Activated CD4-positive, alpha-beta T cell treated with anti-CD3 and anti-CD28 coated beads for 24 hours (primary cell): ENCODE data around the gene PPP4R3A.
"Not testable (repeated sequence)": the region's sequence is repeated elsewhere in the genome, so short reads cannot be mapped to it uniquely, and the experiment has no call there.

ENCODE experiments used
- DNase-seq, 2 donors: peaks; one replicate each; pipeline ENCODE4 v3.0.0-alpha.2; 2020; ENCODE audit warnings: low read depth in 2 of 2

Gene PPP4R3A

DNA sequence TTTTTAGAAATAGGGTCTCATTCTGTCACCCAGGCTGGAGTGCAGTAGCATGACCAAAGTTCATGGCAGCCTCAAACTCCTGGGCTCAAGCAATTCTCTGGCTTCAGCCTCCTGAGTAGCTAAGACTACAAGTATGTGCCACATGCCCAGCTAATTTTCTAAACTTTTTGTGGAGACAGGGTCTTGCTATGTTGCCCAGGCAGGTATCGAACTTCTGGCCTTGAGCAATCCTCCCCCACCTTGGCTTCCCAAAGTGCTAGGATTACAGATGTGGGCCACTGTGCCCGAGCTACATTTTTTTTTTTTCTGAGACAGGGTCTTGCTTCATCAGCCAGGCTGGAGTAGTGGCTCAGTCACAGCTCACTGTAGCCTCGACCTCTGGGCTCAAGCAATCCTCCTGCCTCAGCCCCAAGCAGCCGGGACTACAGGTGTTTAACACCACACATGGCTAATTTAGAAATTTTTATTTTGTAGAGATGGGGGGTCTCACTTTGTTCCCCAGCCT is 7.1 kb downstream of the PPP4R3A start:
- no peak for DNase-seq

GRCh38 chr14:91501951-91502930 is 7.9 kb downstream of the PPP4R3A start:
- no peak for DNase-seq

DNA sequence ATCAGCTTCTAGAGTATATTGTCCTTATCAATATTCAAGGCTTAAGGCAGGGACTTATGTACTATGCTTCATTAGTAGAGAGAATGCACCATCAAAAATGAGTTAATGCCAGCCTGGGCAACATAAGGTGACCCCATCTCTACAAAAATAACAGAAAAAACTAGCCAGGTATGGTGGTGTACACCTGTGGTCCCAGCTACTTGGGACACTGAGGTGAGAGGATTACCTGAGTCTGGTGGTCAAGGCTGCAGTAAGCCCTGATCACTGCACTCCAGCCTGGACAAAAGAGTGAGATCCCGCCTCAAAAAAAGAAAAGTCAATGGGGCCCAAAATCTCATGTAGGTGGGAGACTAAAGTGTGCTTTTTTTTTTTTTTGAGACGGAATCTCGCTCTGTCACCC is 8.8 kb downstream of the PPP4R3A start:
- DNase-seq, result no peak

DNA sequence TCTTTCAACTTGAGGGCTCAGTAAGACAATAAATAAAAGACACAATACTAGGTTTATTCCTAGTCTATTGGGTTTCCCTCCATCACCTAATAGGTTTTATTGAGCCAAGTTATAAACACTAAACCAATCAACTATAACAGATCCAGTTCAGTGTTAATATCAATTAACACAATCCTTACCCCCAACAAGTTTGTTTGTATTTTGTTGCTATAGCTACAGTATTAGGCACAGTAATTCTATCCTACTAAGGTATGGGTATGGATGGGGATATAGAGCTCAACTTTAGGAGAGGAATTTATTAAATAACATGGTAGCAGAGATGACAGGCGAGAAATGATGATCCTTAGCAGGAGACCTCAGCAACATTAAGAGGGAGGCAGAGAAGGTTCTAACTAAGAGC is 13.3 kb downstream of the PPP4R3A start:
- no peak for DNase-seq

- not testable (repeated sequence) for DNase-seq
Measured at GRCh38 chr14:91494392-91495065, 15.6 kb downstream of the PPP4R3A start.

- no peak for DNase-seq
Measured at GRCh38 chr14:91493169-91493568, 16.9 kb downstream of the PPP4R3A start.

DNA sequence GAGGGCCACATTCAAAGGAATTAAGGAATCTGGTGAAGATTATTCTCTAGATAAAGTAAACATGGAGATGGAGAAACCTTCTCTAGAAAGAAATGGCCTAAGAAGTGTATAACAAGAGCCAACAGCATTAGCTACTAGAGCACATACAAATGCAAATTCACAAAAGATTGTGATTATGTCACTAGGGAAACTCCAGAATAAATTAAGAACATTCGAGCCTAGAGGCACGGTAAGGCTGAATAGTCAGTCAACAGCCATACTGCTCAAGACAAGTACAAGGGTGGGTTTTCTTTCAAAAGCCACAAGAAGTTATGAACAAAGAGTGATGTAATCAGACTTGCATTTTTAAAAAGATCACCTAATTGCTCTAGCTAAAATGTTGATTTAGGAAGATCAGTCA is 25.4 kb downstream of the PPP4R3A start:
- DNase-seq, result no peak

- no peak for DNase-seq
Measured at GRCh38 chr14:91484186-91484585, 25.9 kb downstream of the PPP4R3A start.

DNA sequence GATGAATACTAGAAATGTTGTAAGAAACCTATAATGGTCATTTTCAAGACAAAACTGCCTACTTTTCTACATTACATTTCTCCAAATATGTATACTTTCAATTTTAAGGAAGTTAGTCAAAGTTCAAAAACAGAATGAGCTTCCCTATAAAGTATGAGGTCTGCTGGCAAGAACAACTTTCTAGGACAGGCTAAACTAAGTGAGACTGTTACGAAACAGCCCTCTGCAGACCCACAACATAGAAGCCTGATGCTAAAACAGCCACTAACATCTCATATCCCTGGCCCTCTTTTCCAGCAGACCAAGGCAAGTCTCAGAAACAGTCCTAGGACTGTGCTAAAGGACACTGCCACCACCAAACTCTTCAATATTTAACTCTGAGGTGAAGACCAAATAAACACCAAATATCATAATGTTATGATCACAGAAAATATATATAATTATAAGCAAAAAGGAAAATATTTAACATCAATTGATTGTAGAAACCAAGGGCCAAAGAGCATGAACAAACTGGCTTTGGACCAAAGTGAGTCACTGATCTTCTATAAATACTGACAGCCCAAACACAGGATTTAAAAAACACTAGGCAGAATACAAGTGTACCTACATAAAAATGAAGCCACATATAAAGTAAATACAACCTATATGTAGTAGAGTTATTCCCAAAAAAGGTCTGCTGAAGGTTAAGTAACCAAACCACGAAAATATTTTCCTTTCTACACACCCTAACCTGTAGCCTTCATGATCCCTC is 27.7 kb downstream of the PPP4R3A start:
- no peak for DNase-seq

DNA sequence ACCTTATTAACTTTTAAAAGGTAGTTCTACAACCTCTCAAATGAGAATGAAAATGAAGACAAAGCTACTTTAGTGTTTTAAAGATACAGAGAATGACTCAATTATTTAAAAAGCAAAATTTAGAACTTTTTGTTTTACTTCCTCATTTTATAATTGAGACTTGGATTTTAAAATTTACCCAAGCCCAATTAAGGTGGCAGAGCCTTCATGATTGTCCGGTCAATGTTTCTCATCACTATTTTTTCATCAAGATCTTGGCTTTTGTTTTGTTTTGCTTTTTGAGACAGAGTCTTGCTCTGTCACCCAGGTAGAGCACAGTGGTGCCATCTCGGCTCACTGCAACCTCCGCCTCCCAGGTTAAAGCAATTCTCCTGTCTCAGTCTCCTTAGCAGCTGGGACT is 32.7 kb downstream of the PPP4R3A start:
- no peak for DNase-seq

- no peak for DNase-seq
Measured at GRCh38 chr14:91473046-91473445, 37.1 kb downstream of the PPP4R3A start.

- no peak for DNase-seq
Measured at GRCh38 chr14:91470216-91470615, 39.9 kb downstream of the PPP4R3A start.

DNA sequence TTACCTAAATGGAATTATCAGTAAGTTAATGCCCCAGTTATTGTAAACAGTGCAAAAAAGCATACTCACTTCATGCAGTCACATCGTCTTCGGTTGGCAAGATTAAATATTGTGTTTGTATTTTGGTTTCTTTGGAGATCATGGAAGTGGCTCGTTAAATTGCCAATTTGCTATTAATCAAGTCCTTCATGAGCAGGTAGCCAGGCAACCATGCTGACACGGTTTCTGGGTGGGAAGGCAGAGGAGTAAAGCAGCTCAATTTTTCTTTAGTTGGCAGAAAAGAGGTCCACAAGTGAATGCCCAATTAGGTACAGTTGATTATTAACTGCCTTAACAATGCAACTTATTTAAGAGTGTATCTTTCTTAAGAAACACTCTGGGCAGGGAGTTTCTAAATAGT is 43.9 kb downstream of the PPP4R3A start:
- DNase-seq, result no peak

DNA sequence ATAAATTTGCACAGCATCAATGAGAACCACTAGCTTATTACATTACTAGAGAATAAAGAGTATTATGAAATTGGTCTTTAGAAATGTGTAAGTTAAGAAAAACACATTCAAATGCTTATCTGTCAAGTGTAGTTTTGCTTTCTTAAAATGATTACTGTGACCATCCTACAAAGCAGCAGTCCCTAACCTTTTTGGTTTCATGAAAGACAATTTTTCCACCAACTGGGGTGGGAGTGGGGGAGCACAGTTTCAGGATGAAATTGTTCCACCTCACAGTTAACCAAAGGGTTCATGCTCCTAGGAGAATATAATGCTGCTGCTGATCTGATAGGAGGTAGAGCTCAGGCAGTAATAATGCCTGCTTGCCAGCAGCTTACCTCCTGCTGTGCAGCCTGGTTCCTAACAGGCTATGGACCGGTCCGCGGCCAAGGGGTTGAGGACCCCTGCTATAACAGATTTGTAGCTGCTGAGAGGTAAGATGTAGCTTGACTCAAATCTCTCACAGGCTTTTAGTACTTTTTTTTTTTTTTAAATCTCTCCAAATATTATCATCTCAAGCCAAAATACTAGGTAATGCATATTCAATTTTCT is 45.4 kb downstream of the PPP4R3A start:
- no peak for DNase-seq

- DNase-seq, result no peak
Measured at GRCh38 chr14:91458612-91459011, 51.5 kb downstream of the PPP4R3A start.

- no peak for DNase-seq
Measured at GRCh38 chr14:91456283-91456682, 53.8 kb downstream of the PPP4R3A start.

DNA sequence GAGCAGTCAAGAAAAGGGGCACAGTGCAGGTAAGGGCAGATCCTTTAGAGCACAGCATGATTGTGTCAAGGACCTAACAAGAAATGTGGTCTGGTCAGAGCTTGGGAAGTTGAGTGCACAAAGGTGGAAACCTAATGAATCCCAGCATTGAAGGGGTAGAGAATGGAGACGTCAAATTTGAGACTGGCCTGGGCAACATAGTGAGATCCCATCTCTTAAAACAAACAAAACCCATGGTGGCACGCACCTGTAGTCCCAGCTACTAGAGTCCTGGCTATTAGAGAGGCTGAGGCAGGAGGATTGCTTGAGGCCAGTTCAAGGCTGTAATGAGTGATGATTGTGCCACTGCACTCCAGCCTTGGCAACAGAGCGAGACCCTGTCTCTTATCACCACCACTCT is 55.5 kb downstream of the PPP4R3A start:
- no peak for DNase-seq

DNA sequence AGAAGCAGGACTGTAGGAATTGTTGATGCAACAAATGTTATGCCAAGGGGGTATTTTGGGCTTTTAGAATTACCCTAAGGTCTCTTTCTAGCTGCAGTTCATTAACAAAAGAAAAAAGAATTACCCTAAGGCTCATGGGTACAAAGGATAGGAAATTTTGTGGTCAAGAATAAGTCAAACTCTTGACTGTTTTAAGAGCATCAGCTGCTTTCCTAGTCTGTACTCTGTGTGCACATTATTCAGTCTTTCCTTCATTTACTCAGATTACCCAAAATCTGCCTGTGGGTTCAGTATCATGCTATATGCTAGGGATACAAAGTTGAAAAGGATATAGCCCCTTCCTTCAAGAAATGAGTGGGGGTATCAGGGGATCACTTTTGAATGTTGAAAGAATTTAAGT is 56.0 kb downstream of the PPP4R3A start:
- DNase-seq, result no peak

DNA sequence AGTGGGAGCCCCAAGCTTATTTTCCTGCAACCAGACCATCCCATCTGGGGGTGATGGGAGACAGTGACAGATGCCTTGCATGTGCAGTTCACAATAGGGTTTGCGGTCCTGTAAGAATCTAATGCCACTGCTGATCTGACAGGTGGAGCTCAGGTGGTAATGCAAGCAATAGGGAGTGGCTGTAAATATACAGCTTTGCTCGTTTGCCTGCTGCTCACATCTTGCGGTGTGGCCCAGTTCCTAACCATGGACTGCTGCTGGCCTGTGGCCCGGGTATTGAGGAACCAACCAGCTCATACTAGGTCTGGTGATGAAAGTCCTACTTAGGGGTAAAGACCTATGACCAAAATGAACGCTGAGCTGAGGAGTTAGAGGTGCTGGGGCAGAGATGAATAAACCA is 56.4 kb downstream of the PPP4R3A start:
- no peak for DNase-seq

- no peak for DNase-seq
Measured at GRCh38 chr14:91444335-91445020, 65.6 kb downstream of the PPP4R3A start.

DNA sequence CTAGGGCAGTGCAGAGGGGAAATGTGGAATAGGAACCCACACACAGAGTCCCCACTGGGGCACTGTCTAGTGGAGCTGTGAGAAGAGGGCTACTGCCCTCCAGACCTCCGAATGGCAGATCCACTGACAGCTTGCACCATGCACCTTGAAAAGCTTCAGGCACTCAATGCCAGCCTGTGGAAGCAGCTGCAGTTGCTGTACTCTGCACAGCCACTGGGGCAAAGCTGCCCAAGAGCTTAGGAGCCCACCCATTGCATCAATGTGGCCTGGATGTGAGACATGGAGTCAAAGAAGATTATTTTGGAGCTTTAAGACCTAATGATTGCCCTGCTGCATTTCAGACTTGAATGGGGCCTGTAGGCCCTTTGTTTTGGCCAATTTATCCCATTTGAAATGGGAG is 70.8 kb downstream of the PPP4R3A start:
- DNase-seq, result no peak
